Lung (tissue), 12 donors: ENCODE data around the gene MAP1LC3B. TPM values are rescaled to one million over a fixed set of nuclear protein-coding genes. Genes with fewer than 3 reads are reported as not detected.

Experiments
- ATAC-seq: fragments of 200-7000 bp; cut with Tn5 transposase; one replicate; pipeline ENCODE4 v1.9.1; 2020; ENCODE audit warnings: moderate number of reproducible peaks; ENCODE audit not compliant: insufficient read depth, low FRiP score
- DNase-seq, 3 donors: peaks; one replicate each; pipeline ENCODE4 v3.0.0-alpha.2; 2013 to 2017
- H3K27ac ChIP-seq, 2 donors: one replicate each; pipeline ENCODE4 v1.5.1; 2013; ENCODE audit warnings: mild to moderate bottlenecking in 2 of 2, moderate library complexity in 2 of 2, control low read depth in 1 of 2, inconsistent platforms in 1 of 2, low read depth in 1 of 2, low read length in 1 of 2
- H3K27me3 ChIP-seq, 3 donors: one replicate each; pipeline ENCODE4 v1.5.1; 2013; ENCODE audit warnings: low read length in 2 of 3; ENCODE audit not compliant: control insufficient read depth in 3 of 3, insufficient read depth in 3 of 3
- H3K36me3 ChIP-seq, 4 donors: one replicate each; pipeline ENCODE4 v1.5.1; 2013; ENCODE audit warnings: low read length in 4 of 4, mild to moderate bottlenecking in 1 of 4, moderate library complexity in 1 of 4; ENCODE audit not compliant: control insufficient read depth in 4 of 4, insufficient read depth in 4 of 4
- H3K4me1 ChIP-seq, 5 donors: one replicate each; pipeline ENCODE4 v1.5.1; 2013; ENCODE audit warnings: low read length in 5 of 5, mild to moderate bottlenecking in 2 of 5, moderate library complexity in 1 of 5; ENCODE audit not compliant: control insufficient read depth in 5 of 5, insufficient read depth in 5 of 5
- H3K4me3 ChIP-seq: one replicate; pipeline ENCODE4 v1.5.1; 2013; ENCODE audit warnings: mild to moderate bottlenecking, control low read depth, moderate library complexity
- H3K9ac ChIP-seq, 2 donors: one replicate each; pipeline ENCODE4 v1.5.1; 2013; ENCODE audit warnings: low read length in 2 of 2, control low read depth in 1 of 2; ENCODE audit not compliant: insufficient read depth in 1 of 2
- H3K9me3 ChIP-seq, 4 donors: one replicate each; pipeline ENCODE4 v1.5.1; 2013; ENCODE audit warnings: low read length in 3 of 4, mild to moderate bottlenecking in 1 of 4, moderate library complexity in 1 of 4; ENCODE audit not compliant: control insufficient read depth in 4 of 4, insufficient read depth in 3 of 4
- CTCF ChIP-seq: IDR thresholded peaks from 2 replicates; pipeline ENCODE4 v1.5.1; 2012; ENCODE audit warnings: mild to moderate bottlenecking; ENCODE audit errors: control extremely low read depth, extremely low read depth
- WGBS, 2 donors: extraction: QIAGEN DNeasy Blood & Tissue Kit; methylation state at CpG; one replicate each; pipeline ENCODE4 v1.1.7; 2013; 5-methylcytosine and 5-hydroxymethylcytosine counted together
- polyA plus RNA-seq, 2 donors: library from polyadenylated mRNA; stranded (reverse); fragments of 200-250 nt; gene quantifications; one replicate each; pipeline ENCODE4 v1.2.1, GENCODE V29; 2013
- total RNA-seq, 2 donors: library from RNA; depleted of rRNA in 1 of 2; stranded (reverse); fragments of >200 nt in 1 of 2; gene quantifications; one replicate each; pipeline ENCODE4 v1.2.1, GENCODE V29; 2014 to 2021
- donor health status: control.
- donor health status: control.
- donor health status: Bipolar disorder and iron deficiency.
- donor health status: healthy.
- donor health status: DM: yes; HTN: yes; CAD: no.

Gene MAP1LC3B
- total and polyA plus RNA-seq, 4 donors, result 43.3 to 62.2 (median 47.7) TPM

DNA sequence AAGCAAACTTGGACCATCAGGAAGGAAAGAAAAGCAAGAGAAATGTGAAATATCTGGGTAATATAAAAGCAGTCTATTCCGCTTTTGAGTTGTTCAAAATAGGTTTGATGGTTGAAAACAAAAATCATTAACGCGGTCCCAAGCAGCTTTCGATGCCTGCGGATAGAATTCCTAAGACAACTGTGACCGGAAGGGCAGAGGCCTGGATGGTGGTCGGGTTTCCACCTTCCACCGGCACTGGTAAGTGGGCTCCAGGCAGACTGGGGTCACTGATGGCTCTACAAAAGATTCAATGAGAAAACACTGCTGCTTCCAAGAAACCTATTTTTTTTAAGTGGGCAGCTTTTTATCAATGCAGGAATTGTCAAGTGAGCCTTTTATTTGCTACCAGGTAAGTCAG, 50.9 kb downstream of the MAP1LC3B start:
- DNase-seq (no peak), ATAC-seq (no peak)
- TF ChIP-seq CTCF, result no peak
- no peak overlapping the region for H3K9ac ChIP-seq
- peaks cover 0 to 6% (median 4%) of the 10 kb centered on the region in 5 donors for H3K4me1 ChIP-seq
- no peaks in the 10 kb centered on the region for H3K27me3 ChIP-seq
- peaks cover 0 to 26% (median 12%) of the 10 kb centered on the region in 4 donors for H3K36me3 ChIP-seq
- no peak overlapping the region for H3K27ac ChIP-seq
- H3K4me3 ChIP-seq, result no peak overlapping the region
- H3K9me3 ChIP-seq, result peaks cover 0 to 3% (median 0%) of the 10 kb centered on the region in 4 donors
- 97 to 98% methylated on average over 8 of the region's 8 CpGs for WGBS, 2 donors

DNA sequence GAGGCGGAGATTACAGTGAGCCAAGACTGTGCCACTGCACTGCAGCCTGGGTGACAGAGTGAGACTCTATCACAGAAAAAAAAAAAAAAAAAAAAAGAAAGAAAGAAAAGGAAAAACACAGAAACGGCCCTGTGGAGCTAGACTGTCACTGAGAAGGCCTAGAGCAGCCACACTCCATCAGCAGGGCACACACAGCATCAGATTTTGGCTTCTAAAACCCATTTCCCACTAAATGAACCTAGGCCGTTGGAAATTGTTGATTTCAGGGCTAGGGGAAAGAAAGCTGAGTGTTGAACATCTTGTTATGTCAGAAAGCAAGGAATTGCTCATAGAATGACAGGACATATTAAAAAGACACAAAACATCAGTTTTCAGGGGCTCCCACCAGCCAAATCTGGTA, 51.8 kb downstream of the MAP1LC3B start:
- WGBS, 2 donors, result 98 to 100% methylated on average over 3 of the region's 3 CpGs
- peaks cover 0 to 3% (median under 1%) of the 10 kb centered on the region in 4 donors for H3K9me3 ChIP-seq
- H3K27ac ChIP-seq, result no peak overlapping the region
- H3K4me1 ChIP-seq, result peaks cover 0 to 1% (median 0%) of the 10 kb centered on the region in 5 donors
- H3K4me3 ChIP-seq, result no peak overlapping the region
- H3K36me3 ChIP-seq, result peaks cover 0 to 28% (median 17%) of the 10 kb centered on the region in 4 donors
- TF ChIP-seq CTCF, result no peak
- DNase-seq, result no peak
- no peak overlapping the region for H3K9ac ChIP-seq
- no peaks in the 10 kb centered on the region for H3K27me3 ChIP-seq
- no peak for ATAC-seq

DNA sequence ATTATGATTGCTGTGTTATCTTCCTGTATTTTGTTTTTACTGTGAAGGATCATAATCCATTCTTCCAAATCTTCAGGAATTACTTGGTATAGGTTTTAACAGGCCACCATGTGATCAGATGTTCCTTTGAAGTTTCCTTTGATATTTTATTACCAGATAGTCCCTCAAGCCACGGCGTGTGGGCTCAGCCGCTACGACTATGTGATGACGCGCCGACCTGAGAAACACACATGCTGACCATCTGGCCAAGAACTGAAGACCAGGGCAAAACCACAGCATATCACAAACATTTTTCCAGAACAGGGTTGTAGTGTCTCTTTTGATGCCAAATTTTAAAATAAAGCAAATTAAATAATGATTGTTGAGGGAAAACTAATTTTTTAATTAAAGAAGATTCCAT, 53.4 kb downstream of the MAP1LC3B start:
- Histone ChIP-seq H3K27ac (no peak overlapping the region), H3K27me3 (no peaks in the 10 kb centered on the region), H3K36me3 (peaks cover 0 to 28% (median 18%) of the 10 kb centered on the region in 4 donors), H3K4me3 (no peak overlapping the region), H3K9me3 (peaks cover 0 to 3% (median under 1%) of the 10 kb centered on the region in 4 donors), H3K9ac (no peak overlapping the region), H3K4me1 (peaks cover 0 to 1% (median 0%) of the 10 kb centered on the region in 5 donors)
- DNase-seq (no peak), ATAC-seq (no peak)
- TF ChIP-seq CTCF, result no peak
- WGBS, 2 donors, result 94 to 97% methylated on average over 7 of the region's 7 CpGs

DNA sequence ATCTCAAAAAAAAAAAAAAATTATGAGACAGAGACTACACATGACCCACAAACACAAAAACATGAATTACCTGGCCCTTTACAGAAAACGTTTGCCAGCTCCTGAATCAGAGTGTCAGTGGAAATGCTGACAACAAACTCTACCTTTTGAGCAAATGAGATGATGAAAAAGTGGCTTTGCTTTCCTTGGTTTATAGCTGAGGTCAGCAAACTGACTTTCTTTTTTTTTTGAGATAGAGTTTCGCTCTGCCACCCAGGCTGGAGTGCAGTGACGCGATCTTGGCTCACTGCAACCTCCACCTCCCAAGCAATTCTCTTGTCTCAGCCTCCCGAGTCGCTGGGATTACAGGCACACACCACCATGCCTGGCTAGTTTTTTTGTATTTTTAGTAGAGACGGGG, 54.3 kb downstream of the MAP1LC3B start:
- Histone ChIP-seq H3K4me1 (peaks cover 0 to 3% (median 0%) of the 10 kb centered on the region in 5 donors), H3K9me3 (peaks cover 0 to 3% (median under 1%) of the 10 kb centered on the region in 4 donors), H3K9ac (no peak overlapping the region), H3K27ac (no peak overlapping the region), H3K27me3 (no peaks in the 10 kb centered on the region), H3K4me3 (no peak overlapping the region), H3K36me3 (peaks cover 0 to 28% (median 18%) of the 10 kb centered on the region in 4 donors)
- no peak for TF ChIP-seq CTCF
- DNase-seq, result no peak
- ATAC-seq, result no peak
- 95 to 97% methylated on average over 7 of the region's 7 CpGs for WGBS, 2 donors
